Fibroblast of mammary gland (primary cell): ENCODE results near the gene GRK5.

Experiments
- DNase-seq: peaks from one replicate; pipeline ENCODE4 v3.0.0-alpha.2; 2010; ENCODE audit warnings: low read depth
- H3K4me3 ChIP-seq: 2 replicates; pipeline ENCODE4 v1.5.1; 2011; ENCODE audit warnings: low read depth, mild to moderate bottlenecking, low read length, moderate library complexity; ENCODE audit not compliant: control insufficient read depth
- CTCF ChIP-seq: conservative IDR thresholded peaks from 2 replicates; pipeline ENCODE4 v1.5.1; 2011; ENCODE audit warnings: low read depth, low read length, inconsistent platforms; ENCODE audit not compliant: control insufficient read depth, insufficient read depth

Gene GRK5

GRCh38 chr10:119198438-119198837 lies 8.9 kb upstream of the GRK5 start:
- no peak overlapping the region for H3K4me3 ChIP-seq
- peak; percentile 45 for TF ChIP-seq CTCF
- DNase-seq, result no peak

- no peak overlapping the region for H3K4me3 ChIP-seq
- peak; percentile 93 for TF ChIP-seq CTCF
- DNase-seq, result peak; percentile 86
Measured at GRCh38 chr10:119199231-119199992, 8.0 kb upstream of the GRK5 start.

DNA sequence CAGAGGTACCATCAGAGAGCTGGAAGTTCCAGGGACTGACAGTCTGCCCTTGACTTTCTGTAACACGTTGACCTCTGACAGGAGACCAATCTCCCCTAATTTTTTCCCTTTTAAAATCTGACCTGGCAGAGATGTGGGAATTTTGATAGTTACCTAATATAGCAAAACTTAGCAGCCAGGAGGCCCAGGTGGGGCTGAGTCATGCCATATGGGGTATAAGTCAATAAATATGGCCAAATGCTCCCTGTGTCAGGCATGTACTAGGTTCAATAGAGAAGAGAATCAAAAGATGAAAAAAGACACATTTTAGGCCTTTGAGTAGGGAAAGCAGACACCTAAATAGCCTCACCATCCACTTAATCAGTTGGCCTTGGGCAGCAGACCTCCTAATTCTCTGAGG lies 6.1 kb upstream of the GRK5 start:
- H3K4me3 ChIP-seq, result no peak overlapping the region
- DNase-seq, result no peak
- TF ChIP-seq CTCF, result no peak

- no peak for TF ChIP-seq CTCF
- DNase-seq, result peak; percentile 38
- H3K4me3 ChIP-seq, result no peak overlapping the region
Measured at GRCh38 chr10:119203006-119203405, 4.4 kb upstream of the GRK5 start.

DNA sequence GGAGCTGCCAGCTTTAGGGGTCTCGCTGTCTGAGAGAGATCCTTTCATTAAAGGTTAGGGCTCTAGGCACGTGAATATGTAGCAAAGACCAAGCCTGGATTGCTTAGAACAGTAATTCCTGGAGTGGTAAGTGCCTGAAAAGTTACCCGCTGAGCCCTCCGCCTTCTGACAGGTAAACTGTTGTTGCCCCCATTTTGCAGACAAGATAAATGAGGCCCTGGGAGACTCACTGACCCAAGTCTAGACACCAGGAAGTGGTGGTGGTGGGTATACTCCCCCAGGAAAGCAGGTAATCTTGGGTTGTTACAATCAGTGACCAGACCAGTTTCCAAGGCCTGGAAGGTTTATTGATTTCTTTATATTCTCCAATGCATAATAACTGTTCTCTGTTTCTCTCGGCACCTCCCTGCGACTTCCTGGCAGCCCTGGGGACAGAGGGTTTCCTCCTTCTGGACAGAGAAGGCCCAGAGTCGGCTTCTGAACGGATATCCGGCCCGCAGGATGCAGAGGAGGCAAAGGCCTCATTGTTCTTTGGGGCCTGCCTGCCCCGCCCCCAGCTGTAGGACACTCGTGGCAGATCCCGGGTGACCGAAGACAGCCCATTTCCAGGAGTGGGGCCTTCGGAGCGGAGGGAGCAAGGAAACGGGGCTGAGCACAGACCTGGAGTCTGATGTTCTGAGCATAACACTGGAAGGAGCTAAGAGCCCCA lies 1.3 kb upstream of the GRK5 start:
- DNase-seq, result no peak
- TF ChIP-seq CTCF, result no peak
- peak overlapping the region; percentile 45 for H3K4me3 ChIP-seq

GRCh38 chr10:119206603-119207365 lies 587 bp upstream of the GRK5 start:
- peak overlapping the region; percentile 45 for H3K4me3 ChIP-seq
- TF ChIP-seq CTCF, result no peak
- peak; percentile 48 for DNase-seq
